ENCODE data around the gene ASPG.

ASPG gene

DNA sequence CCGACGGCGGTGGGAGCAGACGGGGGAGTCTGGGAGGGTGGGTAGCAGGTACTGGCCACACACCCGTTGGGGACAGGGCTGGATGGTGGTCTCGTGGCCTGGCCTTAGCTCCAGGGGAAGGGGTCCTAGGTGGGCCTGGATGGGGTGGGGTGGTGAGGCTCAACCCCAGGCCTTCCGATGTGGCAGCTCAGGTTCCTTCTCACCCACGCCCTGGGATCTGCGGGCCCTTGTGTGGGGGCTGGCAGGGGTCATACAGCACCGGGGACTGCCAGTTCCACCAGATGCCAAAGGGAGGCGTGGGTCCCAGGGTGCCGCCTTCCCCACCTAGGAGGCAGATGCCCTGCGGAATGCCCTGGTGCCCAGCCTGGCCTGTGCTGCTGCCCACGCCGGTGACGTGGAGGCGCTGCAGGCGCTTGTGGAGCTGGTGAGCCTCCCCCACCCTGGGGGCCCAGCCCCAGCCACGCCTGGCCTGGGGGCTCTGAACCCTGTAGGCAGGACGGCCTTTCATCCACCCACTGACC is 21.0 kb downstream of the ASPG start (continued):
- TF ChIP-seq, protein P1, sequence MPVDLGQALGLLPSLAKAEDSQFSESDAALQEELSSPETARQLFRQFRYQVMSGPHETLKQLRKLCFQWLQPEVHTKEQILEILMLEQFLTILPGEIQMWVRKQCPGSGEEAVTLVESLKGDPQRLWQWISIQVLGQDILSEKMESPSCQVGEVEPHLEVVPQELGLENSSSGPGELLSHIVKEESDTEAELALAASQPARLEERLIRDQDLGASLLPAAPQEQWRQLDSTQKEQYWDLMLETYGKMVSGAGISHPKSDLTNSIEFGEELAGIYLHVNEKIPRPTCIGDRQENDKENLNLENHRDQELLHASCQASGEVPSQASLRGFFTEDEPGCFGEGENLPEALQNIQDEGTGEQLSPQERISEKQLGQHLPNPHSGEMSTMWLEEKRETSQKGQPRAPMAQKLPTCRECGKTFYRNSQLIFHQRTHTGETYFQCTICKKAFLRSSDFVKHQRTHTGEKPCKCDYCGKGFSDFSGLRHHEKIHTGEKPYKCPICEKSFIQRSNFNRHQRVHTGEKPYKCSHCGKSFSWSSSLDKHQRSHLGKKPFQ (tag by site-specific recombination; IDR thresholded peaks at IDR 0.05), result no peak
- TF ChIP-seq ZNF16 (tag by site-specific recombination; IDR thresholded peaks at IDR 0.05; ENCODE audit: low read depth) (no peak), ZFHX2 (tag by site-specific recombination; conservative IDR thresholded peaks at IDR 0.05) (peak; percentile 37; the same call in 1 of the 2 replicates), KLF8 (tag by site-specific recombination; IDR thresholded peaks at IDR 0.05) (peak; percentile 45; the same call in 1 of the 2 replicates)
- TF ChIP-seq, protein P2, sequence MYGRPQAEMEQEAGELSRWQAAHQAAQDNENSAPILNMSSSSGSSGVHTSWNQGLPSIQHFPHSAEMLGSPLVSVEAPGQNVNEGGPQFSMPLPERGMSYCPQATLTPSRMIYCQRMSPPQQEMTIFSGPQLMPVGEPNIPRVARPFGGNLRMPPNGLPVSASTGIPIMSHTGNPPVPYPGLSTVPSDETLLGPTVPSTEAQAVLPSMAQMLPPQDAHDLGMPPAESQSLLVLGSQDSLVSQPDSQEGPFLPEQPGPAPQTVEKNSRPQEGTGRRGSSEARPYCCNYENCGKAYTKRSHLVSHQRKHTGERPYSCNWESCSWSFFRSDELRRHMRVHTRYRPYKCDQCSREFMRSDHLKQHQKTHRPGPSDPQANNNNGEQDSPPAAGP (tag by site-specific recombination; IDR thresholded peaks at IDR 0.05), result no peak

GRCh38 chr14:104107101-104107581 is 21.6 kb downstream of the ASPG start:
- no peaks in the 10 kb centered on the region for H3K36me3 ChIP-seq (ENCODE audit: control insufficient read depth in 2 of 2, insufficient read depth in 1 of 2, low read length in 2 of 2)
- no peaks in the 10 kb centered on the region for H3K9me3 ChIP-seq (ENCODE audit: control insufficient read depth, insufficient read depth, low read depth, low read length)
- ChIA-PET CTCF (interaction anchor here (1.4 kb wide), 1 partner anchor 13 kb away, joined by 4 read pairs; no protein-coding TSS in a partner anchor), POLR2A (no interaction called here)
- no peak overlapping the region for H3K27ac ChIP-seq (ENCODE audit: extremely low read depth, low read depth, low read length)
- TF ChIP-seq ZNF776 (tag by site-specific recombination; IDR thresholded peaks at IDR 0.05; ENCODE audit: borderline replicate concordance) (no peak), KLF16 (tag by site-specific recombination; IDR thresholded peaks at IDR 0.05) (no peak), GLIS1 (tag by site-specific recombination; IDR thresholded peaks at IDR 0.05) (no peak), ZNF274 (IDR thresholded peaks at IDR 0.05; ENCODE audit: low read length) (no peak), ZNF274 (tag by site-specific recombination; IDR thresholded peaks at IDR 0.05; ENCODE audit: borderline replicate concordance) (no peak)
- no peaks in the 10 kb centered on the region for H3K4me1 ChIP-seq (ENCODE audit: control insufficient read depth, insufficient read depth, low read length)
- no peak overlapping the region for H3K4me3 ChIP-seq (ENCODE audit: low read depth, low read length)

GRCh38 chr14:104107611-104108569 is 22.4 kb downstream of the ASPG start:
- POLR2A ChIA-PET, result no interaction called here
- H3K27ac ChIP-seq (ENCODE audit: extremely low read depth, low read depth, low read length), result no peak overlapping the region
- no peak for TF ChIP-seq ZNF548 (tag by site-specific recombination; IDR thresholded peaks at IDR 0.05)
- no peak for TF ChIP-seq ZNF16 (tag by site-specific recombination; IDR thresholded peaks at IDR 0.05; ENCODE audit: low read depth)
- peak; percentile 93 for TF ChIP-seq ZFHX2 (tag by site-specific recombination; conservative IDR thresholded peaks at IDR 0.05)
- no peak for TF ChIP-seq ZNF157 (tag by site-specific recombination; IDR thresholded peaks at IDR 0.05)
- no peak for TF ChIP-seq ZBTB48 (tag by site-specific recombination; IDR thresholded peaks at IDR 0.05)
- no peak for TF ChIP-seq ZBTB7A (tag by site-specific recombination; IDR thresholded peaks at IDR 0.05; ENCODE audit: low read depth)
- TF ChIP-seq KLF1 (tag by site-specific recombination; IDR thresholded peaks at IDR 0.05), result peak; percentile 58; the same call in 1 of the 2 replicates
- TF ChIP-seq ZNF266 (tag by site-specific recombination; IDR thresholded peaks at IDR 0.05; ENCODE audit: low read depth), result no peak
- TF ChIP-seq, protein P3, sequence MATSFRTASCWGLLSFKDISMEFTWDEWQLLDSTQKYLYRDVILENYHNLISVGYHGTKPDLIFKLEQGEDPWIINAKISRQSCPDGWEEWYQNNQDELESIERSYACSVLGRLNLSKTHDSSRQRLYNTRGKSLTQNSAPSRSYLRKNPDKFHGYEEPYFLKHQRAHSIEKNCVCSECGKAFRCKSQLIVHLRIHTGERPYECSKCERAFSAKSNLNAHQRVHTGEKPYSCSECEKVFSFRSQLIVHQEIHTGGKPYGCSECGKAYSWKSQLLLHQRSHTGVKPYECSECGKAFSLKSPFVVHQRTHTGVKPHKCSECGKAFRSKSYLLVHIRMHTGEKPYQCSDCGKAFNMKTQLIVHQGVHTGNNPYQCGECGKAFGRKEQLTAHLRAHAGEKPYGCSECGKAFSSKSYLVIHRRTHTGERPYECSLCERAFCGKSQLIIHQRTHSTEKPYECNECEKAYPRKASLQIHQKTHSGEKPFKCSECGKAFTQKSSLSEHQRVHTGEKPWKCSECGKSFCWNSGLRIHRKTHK (tag by site-specific recombination; IDR thresholded peaks at IDR 0.05), result no peak
- peak; percentile 51 for TF ChIP-seq ZIC2 (tag by site-specific recombination; IDR thresholded peaks at IDR 0.05)
- no peak for TF ChIP-seq ZNF488 (tag by site-specific recombination; IDR thresholded peaks at IDR 0.05)
- peak; percentile 90 for TF ChIP-seq EGR2 (tag by site-specific recombination; IDR thresholded peaks at IDR 0.05; ENCODE audit: low read depth)
- no peak for TF ChIP-seq TCF7L2 (IDR thresholded peaks at IDR 0.05; ENCODE audit: borderline replicate concordance, low read depth, low read length)
- peak; percentile 26; the same call in 1 of the 2 replicates for TF ChIP-seq ZNF335 (tag by site-specific recombination; conservative IDR thresholded peaks at IDR 0.05)
- CTCF ChIA-PET, result interaction anchor here (1.5 kb wide), 1 partner anchor 11 kb away, joined by 4 read pairs; no protein-coding TSS in a partner anchor
- no peaks in the 10 kb centered on the region for H3K36me3 ChIP-seq (ENCODE audit: control insufficient read depth in 2 of 2, insufficient read depth in 1 of 2, low read length in 2 of 2)
- no peak overlapping the region for H3K4me3 ChIP-seq (ENCODE audit: low read depth, low read length)
- H3K4me1 ChIP-seq (ENCODE audit: control insufficient read depth, insufficient read depth, low read length), result no peaks in the 10 kb centered on the region
- no peaks in the 10 kb centered on the region for H3K9me3 ChIP-seq (ENCODE audit: control insufficient read depth, insufficient read depth, low read depth, low read length)

Data from HEK293 (cell line).